Neural cell (in vitro differentiated cells): ENCODE results near the gene MACIR.

Source experiments
- EP300 ChIP-seq: fragments of 450-650 bp; conservative IDR thresholded peaks from 2 replicates; pipeline ENCODE4 v1.6.1; 2014; ENCODE audit warnings: antibody characterized with exemption, mild to moderate bottlenecking, moderate library complexity; ENCODE audit not compliant: poor library complexity, severe bottlenecking
- EZH2 ChIP-seq: fragments of 200-600, 300-800 bp; shearing (Covaris generic), sonication (generic); IDR thresholded peaks from 2 replicates; pipeline ENCODE4 v1.6.1; 2014; ENCODE audit warnings: antibody characterized with exemption, low read length, borderline replicate concordance, mild to moderate bottlenecking; ENCODE audit not compliant: insufficient read depth, poor library complexity, severe bottlenecking
- POLR2AphosphoS5 ChIP-seq: IDR thresholded peaks from 2 replicates; pipeline ENCODE4 v1.6.1; 2012
- SMC3 ChIP-seq: fragments of 450-650 bp; conservative IDR thresholded peaks from 2 replicates; pipeline ENCODE4 v1.6.1; 2014; ENCODE audit warnings: antibody characterized with exemption, mild to moderate bottlenecking, moderate library complexity; ENCODE audit not compliant: poor library complexity
- TAF1 ChIP-seq: IDR thresholded peaks from 2 replicates; pipeline ENCODE4 v1.6.1; 2012; ENCODE audit warnings: low read depth
- TF ChIP-seq, protein P1 (sequence below): fragments of 450-650 bp; IDR thresholded peaks from 2 replicates; pipeline ENCODE4 v1.5.1; 2014; ENCODE audit warnings: antibody characterized with exemption, mild to moderate bottlenecking, moderate library complexity; ENCODE audit not compliant: poor library complexity, severe bottlenecking
- TF ChIP-seq, protein P2 (sequence below): IDR thresholded peaks from 2 replicates; pipeline ENCODE4 v1.6.1; 2012; ENCODE audit warnings: borderline replicate concordance

DNA sequence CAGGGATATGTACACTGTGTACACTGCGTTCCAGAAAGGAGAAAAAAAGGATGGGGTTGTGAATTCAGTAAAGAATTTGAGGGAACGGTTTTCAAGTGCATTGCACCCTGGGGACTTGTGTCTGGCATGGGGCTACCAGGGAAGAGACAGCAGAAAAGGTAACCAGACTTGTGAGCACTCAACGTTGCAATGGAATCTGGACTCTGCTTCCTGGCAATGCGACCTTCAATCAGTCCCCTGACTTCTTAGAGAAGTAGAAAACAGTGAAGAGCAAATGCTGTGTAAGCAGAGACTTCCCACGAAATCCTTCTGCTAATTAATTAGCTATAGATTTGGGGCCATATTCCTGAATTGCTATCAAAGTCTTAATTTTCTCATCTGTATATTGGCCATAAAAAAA, 36.3 kb downstream of the MACIR start:
- TF ChIP-seq, protein P1, sequence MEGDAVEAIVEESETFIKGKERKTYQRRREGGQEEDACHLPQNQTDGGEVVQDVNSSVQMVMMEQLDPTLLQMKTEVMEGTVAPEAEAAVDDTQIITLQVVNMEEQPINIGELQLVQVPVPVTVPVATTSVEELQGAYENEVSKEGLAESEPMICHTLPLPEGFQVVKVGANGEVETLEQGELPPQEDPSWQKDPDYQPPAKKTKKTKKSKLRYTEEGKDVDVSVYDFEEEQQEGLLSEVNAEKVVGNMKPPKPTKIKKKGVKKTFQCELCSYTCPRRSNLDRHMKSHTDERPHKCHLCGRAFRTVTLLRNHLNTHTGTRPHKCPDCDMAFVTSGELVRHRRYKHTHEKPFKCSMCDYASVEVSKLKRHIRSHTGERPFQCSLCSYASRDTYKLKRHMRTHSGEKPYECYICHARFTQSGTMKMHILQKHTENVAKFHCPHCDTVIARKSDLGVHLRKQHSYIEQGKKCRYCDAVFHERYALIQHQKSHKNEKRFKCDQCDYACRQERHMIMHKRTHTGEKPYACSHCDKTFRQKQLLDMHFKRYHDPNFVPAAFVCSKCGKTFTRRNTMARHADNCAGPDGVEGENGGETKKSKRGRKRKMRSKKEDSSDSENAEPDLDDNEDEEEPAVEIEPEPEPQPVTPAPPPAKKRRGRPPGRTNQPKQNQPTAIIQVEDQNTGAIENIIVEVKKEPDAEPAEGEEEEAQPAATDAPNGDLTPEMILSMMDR: no peak
- TF ChIP-seq, protein P2, sequence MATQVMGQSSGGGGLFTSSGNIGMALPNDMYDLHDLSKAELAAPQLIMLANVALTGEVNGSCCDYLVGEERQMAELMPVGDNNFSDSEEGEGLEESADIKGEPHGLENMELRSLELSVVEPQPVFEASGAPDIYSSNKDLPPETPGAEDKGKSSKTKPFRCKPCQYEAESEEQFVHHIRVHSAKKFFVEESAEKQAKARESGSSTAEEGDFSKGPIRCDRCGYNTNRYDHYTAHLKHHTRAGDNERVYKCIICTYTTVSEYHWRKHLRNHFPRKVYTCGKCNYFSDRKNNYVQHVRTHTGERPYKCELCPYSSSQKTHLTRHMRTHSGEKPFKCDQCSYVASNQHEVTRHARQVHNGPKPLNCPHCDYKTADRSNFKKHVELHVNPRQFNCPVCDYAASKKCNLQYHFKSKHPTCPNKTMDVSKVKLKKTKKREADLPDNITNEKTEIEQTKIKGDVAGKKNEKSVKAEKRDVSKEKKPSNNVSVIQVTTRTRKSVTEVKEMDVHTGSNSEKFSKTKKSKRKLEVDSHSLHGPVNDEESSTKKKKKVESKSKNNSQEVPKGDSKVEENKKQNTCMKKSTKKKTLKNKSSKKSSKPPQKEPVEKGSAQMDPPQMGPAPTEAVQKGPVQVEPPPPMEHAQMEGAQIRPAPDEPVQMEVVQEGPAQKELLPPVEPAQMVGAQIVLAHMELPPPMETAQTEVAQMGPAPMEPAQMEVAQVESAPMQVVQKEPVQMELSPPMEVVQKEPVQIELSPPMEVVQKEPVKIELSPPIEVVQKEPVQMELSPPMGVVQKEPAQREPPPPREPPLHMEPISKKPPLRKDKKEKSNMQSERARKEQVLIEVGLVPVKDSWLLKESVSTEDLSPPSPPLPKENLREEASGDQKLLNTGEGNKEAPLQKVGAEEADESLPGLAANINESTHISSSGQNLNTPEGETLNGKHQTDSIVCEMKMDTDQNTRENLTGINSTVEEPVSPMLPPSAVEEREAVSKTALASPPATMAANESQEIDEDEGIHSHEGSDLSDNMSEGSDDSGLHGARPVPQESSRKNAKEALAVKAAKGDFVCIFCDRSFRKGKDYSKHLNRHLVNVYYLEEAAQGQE: no peak
- TF ChIP-seq TAF1 (no peak), POLR2AphosphoS5 (no peak), SMC3 (no peak), EP300 (no peak), EZH2 (no peak)
